Measurements from ENCODE around the gene SLC4A5. TPM values are rescaled to one million over a fixed set of nuclear protein-coding genes. Genes with fewer than 3 reads are reported as not detected.

The SLC4A5 gene
- total and polyA plus RNA-seq, 10 donors: 0.45 to 9.7 (median 3.1) TPM

GRCh38 chr2:74317701-74318100 lies 25.5 kb downstream of the SLC4A5 start:
- Histone ChIP-seq H3K27ac (no peak overlapping the region), H3K4me3 (no peak overlapping the region), H3K4me1 (no peaks in the 10 kb centered on the region), H3K9me3 (no peaks in the 10 kb centered on the region), H3K27me3 (replicated peaks in 1 of 7) (no peaks in the 10 kb centered on the region), H3K36me3 (peaks cover 0 to 28% (median 0%) of the 10 kb centered on the region in 6 donors)
- no peak for TF ChIP-seq POLR2A (IDR thresholded peaks at IDR 0.05)
- TF ChIP-seq POLR2AphosphoS5 (IDR thresholded peaks at IDR 0.05): no peak
- no peak for TF ChIP-seq CTCF (IDR thresholded peaks at IDR 0.05 in 8 of 11, conservative IDR thresholded peaks at IDR 0.05 in 3 of 11)
- intact Hi-C loops (cut with DNase I; ENCODE audit: low total_unique reads): no loop called here
- DNase-seq: no peak

GRCh38 chr2:74316627-74317295 lies 26.5 kb downstream of the SLC4A5 start:
- intact Hi-C loops (cut with DNase I; ENCODE audit: low total_unique reads): no loop called here
- H3K27me3 ChIP-seq (replicated peaks in 1 of 7): no peaks in the 10 kb centered on the region
- peaks cover 0 to 24% (median 0%) of the 10 kb centered on the region in 6 donors for H3K36me3 ChIP-seq
- no peaks in the 10 kb centered on the region for H3K4me1 ChIP-seq
- H3K27ac ChIP-seq: no peak overlapping the region
- no peaks in the 10 kb centered on the region for H3K9me3 ChIP-seq
- H3K4me3 ChIP-seq: no peak overlapping the region
- TF ChIP-seq POLR2A (IDR thresholded peaks at IDR 0.05): no peak
- no peak for TF ChIP-seq CTCF (IDR thresholded peaks at IDR 0.05 in 8 of 11, conservative IDR thresholded peaks at IDR 0.05 in 3 of 11)
- WGBS, 5 donors: 68 to 83% (median 79%) methylated on average over 6 of the region's 6 CpGs
- DNase-seq: no peak

GRCh38 chr2:74314107-74314506 lies 29.1 kb downstream of the SLC4A5 start:
- intact Hi-C loops (cut with DNase I; ENCODE audit: low total_unique reads): no loop called here
- DNase-seq: no peak
- Histone ChIP-seq H3K9me3 (no peaks in the 10 kb centered on the region), H3K4me3 (no peak overlapping the region), H3K27me3 (replicated peaks in 1 of 7) (no peaks in the 10 kb centered on the region), H3K27ac (no peak overlapping the region), H3K4me1 (no peaks in the 10 kb centered on the region), H3K36me3 (peaks cover 0 to 20% (median 0%) of the 10 kb centered on the region in 6 donors)
- TF ChIP-seq CTCF (IDR thresholded peaks at IDR 0.05 in 8 of 11, conservative IDR thresholded peaks at IDR 0.05 in 3 of 11): no peak
- TF ChIP-seq POLR2AphosphoS5 (IDR thresholded peaks at IDR 0.05): no peak
- TF ChIP-seq POLR2A (IDR thresholded peaks at IDR 0.05): no peak
- 87 to 91% (median 89%) methylated on average over 5 of the region's 5 CpGs for WGBS, 5 donors

- intact Hi-C loops (cut with DNase I; ENCODE audit: low total_unique reads): no loop called here
- 40 to 63% (median 59%) methylated on average over 2 of the region's 2 CpGs for WGBS, 5 donors
- no peak for DNase-seq
- Histone ChIP-seq H3K4me3 (no peak overlapping the region), H3K9me3 (no peaks in the 10 kb centered on the region), H3K4me1 (no peaks in the 10 kb centered on the region), H3K36me3 (peaks cover 0 to 20% (median 0%) of the 10 kb centered on the region in 6 donors), H3K27ac (no peak overlapping the region), H3K27me3 (replicated peaks in 1 of 7) (no peaks in the 10 kb centered on the region)
- no peak for TF ChIP-seq POLR2AphosphoS5 (IDR thresholded peaks at IDR 0.05)
- no peak for TF ChIP-seq POLR2A (IDR thresholded peaks at IDR 0.05)
- no peak for TF ChIP-seq CTCF (IDR thresholded peaks at IDR 0.05 in 8 of 11, conservative IDR thresholded peaks at IDR 0.05 in 3 of 11)
Measured at GRCh38 chr2:74313497-74313896, 29.7 kb downstream of the SLC4A5 start.
